ENCODE data around the gene REN. TPM values are rescaled to one million over a fixed set of nuclear protein-coding genes. Genes with fewer than 3 reads are reported as not detected.

The REN gene
- total and polyA plus RNA-seq, 2 donors (not counting 3 experiments of a cell fraction or from before 2014, with no cell fraction given): 0.11 TPM; not detected in 1

DNA sequence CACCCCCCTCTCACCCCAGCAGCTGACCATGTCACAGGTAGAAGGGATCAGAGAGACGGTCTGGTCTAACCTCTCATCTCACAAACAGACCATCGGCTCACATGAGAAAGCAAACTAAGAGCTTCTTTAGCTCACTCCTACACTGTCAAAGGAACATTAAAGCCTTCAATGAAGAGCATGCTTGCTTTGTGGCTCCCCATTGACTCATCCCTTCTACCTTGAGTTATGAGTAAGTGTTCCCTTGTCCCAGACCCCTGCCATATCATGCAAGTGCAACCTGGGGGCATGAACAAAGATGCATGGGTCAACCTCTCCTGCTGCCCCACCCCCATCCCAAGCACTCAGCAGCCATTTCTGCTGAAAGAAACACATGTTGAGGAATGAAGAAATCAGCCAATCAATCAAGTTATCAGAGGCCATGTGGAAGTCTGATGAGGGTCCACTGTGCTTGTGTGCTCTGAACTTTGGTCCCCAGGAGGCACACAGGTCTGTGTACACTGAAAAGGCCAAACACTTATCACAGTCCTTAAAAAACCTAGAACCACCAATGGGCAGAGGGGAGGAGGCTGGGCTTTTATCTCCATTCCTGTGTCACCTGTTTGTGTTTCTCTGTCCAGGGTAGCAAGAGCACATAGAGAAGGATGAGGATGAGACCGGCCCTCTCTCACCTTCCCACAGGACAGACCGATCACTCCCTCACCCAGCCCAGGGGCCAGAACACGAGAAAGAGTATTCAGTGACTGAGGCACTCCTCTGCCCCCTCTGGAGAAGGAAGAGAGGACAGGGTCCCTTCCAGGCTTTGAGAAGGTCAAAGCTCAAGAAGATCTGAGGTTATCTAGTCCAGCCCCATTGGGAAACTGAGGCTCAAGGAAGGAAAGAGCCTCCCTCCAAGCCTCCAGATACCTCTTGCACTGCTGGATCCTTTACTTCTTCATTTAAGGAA, 23.8 kb downstream of the REN start:
- FAIRE-seq: no peak
- Histone ChIP-seq H4K20me1 (replicated peaks; ENCODE audit: control insufficient read depth, extremely low read depth, insufficient read depth, low read length) (no peaks in the 10 kb centered on the region), H3K9me1 (replicated peaks; ENCODE audit: control insufficient read depth, extremely low read depth, insufficient read depth, low read length) (no peaks in the 10 kb centered on the region), H3K4me2 (ENCODE audit: insufficient read depth, low read length) (no peak overlapping the region), H3K9ac (replicated peaks; ENCODE audit: extremely low read depth, insufficient read depth, low read length) (no peak overlapping the region), H3K4me1 (ENCODE audit: control insufficient read depth, extremely low read depth, insufficient read depth, low read length) (no peaks in the 10 kb centered on the region), H3K36me3 (ENCODE audit: control insufficient read depth in 2 of 2, extremely low read depth in 1 of 2, insufficient read depth in 2 of 2, low read length in 2 of 2) (peaks cover 0 to 3% of the 10 kb centered on the region in 2 experiments), H3K27ac (ENCODE audit: insufficient read depth, low read depth, low read length) (no peak overlapping the region), H3K9me3 (replicated peaks; ENCODE audit: control insufficient read depth, insufficient read depth, low read length) (no peaks in the 10 kb centered on the region), H3K4me3 (replicated peaks in 1 of 3; ENCODE audit: insufficient read depth in 1 of 3, low read depth in 1 of 3, low read length in 3 of 3) (no peak overlapping the region), H3K79me2 (ENCODE audit: control insufficient read depth, insufficient read depth, low read length) (no peaks in the 10 kb centered on the region), H3K27me3 (ENCODE audit: control insufficient read depth in 2 of 2, insufficient read depth in 2 of 2, low read length in 2 of 2) (no peaks in the 10 kb centered on the region), H2AFZ (ENCODE audit: low read depth, low read length) (no peak overlapping the region)
- BruUV-seq (replicated peaks): no TSS peak
- ChIA-PET CTCF (interaction anchor here (1.1 kb wide), 1 partner anchor 271 kb away, joined by 5 read pairs; no protein-coding TSS in a partner anchor), POLR2A (no interaction called here)
- intact Hi-C loops (cut with micrococcal nuclease) (no loop called here), dilution Hi-C loops (cut with MboI; ENCODE audit: extremely low pct_ligation_motif_present, low sequenced_read_pairs) (loop anchor here (25.0 kb wide), 1 partner anchor 280 kb away; the partner anchor contains the start of gene SNRPE)
- no peak for TF ChIP-seq MYC (IDR thresholded peaks at IDR 0.05; ENCODE audit: low read depth, low read length)
- TF ChIP-seq, protein P1, sequence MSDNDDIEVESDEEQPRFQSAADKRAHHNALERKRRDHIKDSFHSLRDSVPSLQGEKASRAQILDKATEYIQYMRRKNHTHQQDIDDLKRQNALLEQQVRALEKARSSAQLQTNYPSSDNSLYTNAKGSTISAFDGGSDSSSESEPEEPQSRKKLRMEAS (IDR thresholded peaks at IDR 0.05; ENCODE audit: insufficient read depth, insufficient read length): no peak
- no peak for DNase-seq (ENCODE audit: low read depth, low spot score)

DNA sequence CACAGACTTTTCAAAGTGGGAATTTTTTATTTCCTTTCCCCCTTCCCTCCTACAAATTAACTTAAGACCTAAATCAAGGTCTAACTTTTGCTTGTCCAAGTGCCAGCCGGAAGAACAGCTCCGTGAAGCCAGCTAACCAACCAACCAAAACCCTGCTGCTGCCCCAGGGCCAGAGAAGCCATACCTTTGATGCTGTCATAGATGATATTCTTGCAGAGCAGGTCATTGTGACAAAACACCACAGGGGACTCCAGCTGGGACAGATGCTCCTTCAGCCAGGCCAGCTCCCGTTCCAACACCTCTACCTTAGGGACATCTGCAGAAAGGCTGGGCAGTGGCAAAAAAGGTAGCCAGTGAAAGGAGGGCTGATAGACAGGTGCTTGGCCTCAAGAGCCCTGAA, 25.0 kb downstream of the REN start:
- intact Hi-C loops (cut with micrococcal nuclease): no loop called here
- Histone ChIP-seq H4K20me1 (replicated peaks; ENCODE audit: control insufficient read depth, extremely low read depth, insufficient read depth, low read length) (no peaks in the 10 kb centered on the region), H3K4me2 (ENCODE audit: insufficient read depth, low read length) (no peak overlapping the region), H3K4me3 (replicated peaks in 1 of 3; ENCODE audit: insufficient read depth in 1 of 3, low read depth in 1 of 3, low read length in 3 of 3) (no peak overlapping the region), H3K4me1 (ENCODE audit: control insufficient read depth, extremely low read depth, insufficient read depth, low read length) (no peaks in the 10 kb centered on the region), H3K27ac (ENCODE audit: insufficient read depth, low read depth, low read length) (no peak overlapping the region), H3K27me3 (ENCODE audit: control insufficient read depth in 2 of 2, insufficient read depth in 2 of 2, low read length in 2 of 2) (no peaks in the 10 kb centered on the region), H3K9me1 (replicated peaks; ENCODE audit: control insufficient read depth, extremely low read depth, insufficient read depth, low read length) (no peaks in the 10 kb centered on the region), H3K79me2 (ENCODE audit: control insufficient read depth, insufficient read depth, low read length) (no peaks in the 10 kb centered on the region), H3K9ac (replicated peaks; ENCODE audit: extremely low read depth, insufficient read depth, low read length) (no peak overlapping the region), H2AFZ (ENCODE audit: low read depth, low read length) (no peak overlapping the region), H3K36me3 (ENCODE audit: control insufficient read depth in 2 of 2, extremely low read depth in 1 of 2, insufficient read depth in 2 of 2, low read length in 2 of 2) (peaks cover 0 to 3% of the 10 kb centered on the region in 2 experiments), H3K9me3 (replicated peaks; ENCODE audit: control insufficient read depth, insufficient read depth, low read length) (no peaks in the 10 kb centered on the region)
- ChIA-PET POLR2A (no interaction called here), CTCF (interaction anchor here (1.1 to 1.6 kb wide), 2 partner anchors 13 to 270 kb away, joined by 4 to 5 read pairs; no protein-coding TSS in a partner anchor)
- no TSS peak for BruUV-seq (replicated peaks)
- DNase-seq (ENCODE audit: low read depth, low spot score): no peak
- TF ChIP-seq POLR2AphosphoS5 (IDR thresholded peaks at IDR 0.05; ENCODE audit: insufficient read depth, low read depth, low read length): no peak
- no peak for TF ChIP-seq JUN (IDR thresholded peaks at IDR 0.05; ENCODE audit: borderline replicate concordance, insufficient read depth, insufficient read length, low read depth)
- TF ChIP-seq MYC (IDR thresholded peaks at IDR 0.05; ENCODE audit: low read depth, low read length): no peak
- no peak for TF ChIP-seq GATA2 (IDR thresholded peaks at IDR 0.05; ENCODE audit: insufficient read depth, insufficient read length, low read depth, low read length)
- no peak for TF ChIP-seq POLR2A (IDR thresholded peaks at IDR 0.05; ENCODE audit: low read depth, low read length)
- TF ChIP-seq, protein P2, sequence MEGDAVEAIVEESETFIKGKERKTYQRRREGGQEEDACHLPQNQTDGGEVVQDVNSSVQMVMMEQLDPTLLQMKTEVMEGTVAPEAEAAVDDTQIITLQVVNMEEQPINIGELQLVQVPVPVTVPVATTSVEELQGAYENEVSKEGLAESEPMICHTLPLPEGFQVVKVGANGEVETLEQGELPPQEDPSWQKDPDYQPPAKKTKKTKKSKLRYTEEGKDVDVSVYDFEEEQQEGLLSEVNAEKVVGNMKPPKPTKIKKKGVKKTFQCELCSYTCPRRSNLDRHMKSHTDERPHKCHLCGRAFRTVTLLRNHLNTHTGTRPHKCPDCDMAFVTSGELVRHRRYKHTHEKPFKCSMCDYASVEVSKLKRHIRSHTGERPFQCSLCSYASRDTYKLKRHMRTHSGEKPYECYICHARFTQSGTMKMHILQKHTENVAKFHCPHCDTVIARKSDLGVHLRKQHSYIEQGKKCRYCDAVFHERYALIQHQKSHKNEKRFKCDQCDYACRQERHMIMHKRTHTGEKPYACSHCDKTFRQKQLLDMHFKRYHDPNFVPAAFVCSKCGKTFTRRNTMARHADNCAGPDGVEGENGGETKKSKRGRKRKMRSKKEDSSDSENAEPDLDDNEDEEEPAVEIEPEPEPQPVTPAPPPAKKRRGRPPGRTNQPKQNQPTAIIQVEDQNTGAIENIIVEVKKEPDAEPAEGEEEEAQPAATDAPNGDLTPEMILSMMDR (IDR thresholded peaks at IDR 0.05; ENCODE audit: extremely low read depth in 1 of 2, insufficient read depth in 1 of 2, low read depth in 1 of 2, low read length in 2 of 2): no peak
- TF ChIP-seq FOS (IDR thresholded peaks at IDR 0.05; ENCODE audit: borderline replicate concordance, insufficient read depth, low read length): no peak
- TF ChIP-seq, protein P1 (IDR thresholded peaks at IDR 0.05; ENCODE audit: insufficient read depth, insufficient read length): no peak
- TF ChIP-seq EZH2 (IDR thresholded peaks at IDR 0.05; ENCODE audit: borderline replicate concordance, low read depth, low read length, severe bottlenecking): no peak
- FAIRE-seq: no peak
- dilution Hi-C loops (cut with MboI; ENCODE audit: extremely low pct_ligation_motif_present, low sequenced_read_pairs): loop anchor here (25.0 kb wide), 1 partner anchor 279 kb away; the partner anchor contains the start of gene SNRPE

Measured in endothelial cell of umbilical vein (primary cell).